GM21381 (cell line): ENCODE measurements around the gene RCAN3.

ENCODE experiments used
- ATAC-seq: cut with Tn5 transposase; IDR thresholded peaks from one replicate; pipeline ENCODE4 v1.9.1; 2021; ENCODE audit warnings: mild to moderate bottlenecking, moderate library complexity; ENCODE audit not compliant: unreplicated experiment

RCAN3 gene

DNA sequence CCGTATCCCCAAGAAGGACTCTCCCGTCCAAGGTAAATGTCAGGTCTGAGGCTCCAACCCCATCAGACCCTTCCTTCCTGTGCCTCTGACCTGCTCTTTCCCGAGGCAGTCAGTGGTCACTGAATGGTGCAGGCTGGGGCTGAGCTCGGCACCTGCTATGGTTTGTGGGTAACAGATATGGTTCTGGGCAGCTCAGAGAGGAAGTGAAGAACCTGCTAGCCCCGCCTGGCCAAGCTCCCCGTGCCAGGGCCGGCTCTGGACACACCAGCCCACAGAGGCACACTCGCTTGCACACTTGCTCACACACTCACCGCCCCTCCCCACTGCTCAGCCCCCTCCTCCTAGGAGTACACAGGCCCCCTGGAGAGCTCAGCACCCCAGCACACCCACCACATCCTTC lies 69.7 kb downstream of the RCAN3 start:
- ATAC-seq = no peak

GRCh38 chr1:24575905-24576587 lies 73.4 kb downstream of the RCAN3 start:
- no peak for ATAC-seq

DNA sequence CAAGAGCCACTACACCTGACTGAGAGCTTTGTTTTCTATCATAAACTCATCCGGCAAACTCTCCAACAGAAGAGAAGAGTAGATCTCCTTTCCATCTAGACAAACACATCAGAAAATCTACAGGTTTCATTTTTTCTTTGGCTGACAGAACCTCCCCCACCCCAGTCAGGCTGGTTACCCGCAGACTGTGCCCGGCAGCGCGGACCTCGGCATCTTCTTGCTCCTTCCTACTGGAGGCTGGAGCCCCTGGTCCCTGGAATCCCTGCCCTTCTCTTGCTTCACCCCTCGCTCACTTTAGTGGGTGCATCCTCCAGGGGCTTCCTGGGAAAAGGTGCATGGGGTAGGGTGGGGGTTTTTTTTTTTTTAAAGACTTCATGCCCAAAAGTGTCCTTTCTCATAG lies 76.2 kb downstream of the RCAN3 start:
- ATAC-seq = no peak

- ATAC-seq = no peak
Observed at GRCh38 chr1:24580756-24581155, 78.1 kb downstream of the RCAN3 start.

- ATAC-seq = no peak
Observed at GRCh38 chr1:24584171-24584647, 81.6 kb downstream of the RCAN3 start.

DNA sequence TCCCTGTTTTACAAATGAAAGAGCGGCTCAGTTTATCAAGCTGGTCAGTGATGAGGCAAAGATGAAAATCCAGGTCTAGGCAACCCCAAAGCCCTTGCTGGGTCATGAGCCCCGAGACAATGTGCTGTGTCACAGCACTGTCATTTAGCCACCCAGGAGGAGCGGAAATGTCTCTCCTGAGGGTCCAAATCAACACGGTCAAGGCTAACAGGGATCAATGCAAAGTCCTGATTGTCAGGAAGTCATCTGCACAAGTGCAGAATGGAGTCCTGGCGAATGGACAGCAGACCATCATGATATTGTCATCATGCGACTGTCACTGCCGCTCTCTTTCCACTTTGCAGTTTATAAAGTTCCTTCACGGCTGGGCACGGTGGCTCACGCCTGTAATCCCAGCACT lies 83.5 kb downstream of the RCAN3 start:
- ATAC-seq = no peak

DNA sequence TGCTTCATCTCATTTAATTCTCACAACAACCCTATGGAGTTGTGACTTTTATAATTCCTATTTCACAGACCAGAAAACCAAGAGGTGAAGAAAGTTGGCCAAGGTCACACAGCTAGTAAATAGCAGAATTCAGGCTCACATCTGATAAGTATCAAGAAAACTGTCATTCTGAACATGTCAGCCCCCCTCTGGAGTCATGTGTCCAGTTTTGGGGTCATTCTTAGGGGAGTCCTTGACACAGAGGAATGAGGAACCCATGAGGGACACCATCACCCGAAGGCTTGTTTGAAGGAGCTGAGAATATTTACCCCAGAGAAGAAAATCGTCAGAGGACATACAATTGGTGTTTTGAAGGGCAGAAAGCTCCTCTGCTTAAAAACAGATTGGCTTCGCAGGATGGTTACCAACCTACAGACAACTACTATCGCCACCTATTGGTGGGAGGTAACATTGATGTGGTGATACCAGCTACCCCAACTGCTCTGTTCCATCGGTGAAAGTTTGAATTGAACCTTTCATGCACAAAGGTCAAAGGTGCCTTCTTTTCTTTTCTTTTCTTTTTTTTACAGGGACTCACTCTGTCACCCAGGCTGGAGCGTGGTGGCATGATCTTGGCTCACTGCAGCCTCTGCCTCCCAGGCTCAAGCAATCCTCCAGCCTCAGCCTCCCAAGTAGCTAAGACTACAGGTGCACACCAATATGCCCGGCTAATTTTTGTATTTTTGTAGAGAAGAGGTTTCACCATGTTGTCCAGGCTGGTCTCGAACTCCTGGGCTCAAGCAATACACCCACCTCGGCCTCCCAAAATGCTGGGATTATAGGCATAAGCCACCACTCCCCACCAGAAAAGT lies 84.6 kb downstream of the RCAN3 start:
- ATAC-seq = no peak

DNA sequence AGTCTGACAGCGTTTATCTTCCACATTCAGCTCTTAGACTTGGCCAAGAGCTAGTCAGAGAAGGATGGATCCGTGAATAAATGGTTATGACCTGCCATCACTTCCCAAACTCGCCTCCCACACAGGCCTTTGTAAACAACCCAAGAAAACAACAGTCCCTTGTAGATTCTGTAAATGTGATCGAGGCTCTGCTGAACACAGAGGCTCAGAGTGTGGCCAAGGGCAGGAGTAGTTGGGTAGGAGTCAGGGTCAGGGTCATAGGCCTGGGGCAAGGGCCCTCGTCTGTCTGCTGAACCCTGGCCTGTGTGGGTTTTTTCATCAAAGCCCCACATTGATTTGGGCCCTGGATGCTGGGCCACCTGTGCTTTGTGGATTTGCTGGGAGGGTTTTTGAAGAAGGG lies 85.9 kb downstream of the RCAN3 start:
- no peak for ATAC-seq

- no peak for ATAC-seq
Observed at GRCh38 chr1:24589200-24589599, 86.6 kb downstream of the RCAN3 start.
